ENCODE data around the gene NKX1-2. TPM values are rescaled to one million over a fixed set of nuclear protein-coding genes. Genes with fewer than 3 reads are reported as not detected.
A peak's percentile ranks its signal among the peaks of the same experiment; 100 is the strongest.

NKX1-2 gene
- total and polyA plus RNA-seq, 2 of the 8 experiments (the other 6 are each of a cell fraction or from before 2014, with no cell fraction given): 12.7 to 34.9 TPM

DNA sequence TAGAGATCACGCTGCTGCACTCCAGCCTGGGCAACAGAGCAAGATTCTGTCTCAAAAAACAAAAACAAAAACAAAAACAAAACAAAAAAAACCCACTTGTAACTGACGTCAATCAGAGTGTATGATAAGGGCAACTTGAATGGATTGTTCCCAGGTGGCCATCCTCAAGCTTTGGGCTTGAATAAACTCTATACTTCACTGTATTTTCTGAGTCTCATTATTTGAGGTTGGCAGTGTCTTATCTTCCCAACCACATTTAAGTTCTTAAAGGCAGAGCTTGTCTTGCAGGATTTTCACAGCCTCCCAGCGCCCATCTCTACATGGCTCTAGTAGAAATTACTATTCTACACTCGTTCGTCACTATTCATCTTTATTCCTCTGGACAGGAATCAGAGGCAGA, 26.0 kb downstream of the NKX1-2 start:
- 87% methylated on average over 5 of the region's 5 CpGs; no CpG with 5 or more reads in 1 of the 2 experiments for WGBS, 2 experiments (ENCODE audit: extremely low coverage in 1 of 2, insufficient coverage in 1 of 2, insufficient read length in 1 of 2, insufficient replicate concordance in 2 of 2, low coverage in 1 of 2, low lambda C conversion rate in 2 of 2, missing lambda C conversion rate in 1 of 2)
- Histone ChIP-seq H3K4me2 (ENCODE audit: insufficient read depth in 1 of 2, low read depth in 2 of 2, low read length in 2 of 2) (no peak overlapping the region), H3K79me2 (ENCODE audit: control insufficient read depth in 1 of 2, insufficient read depth in 2 of 2, low read length in 2 of 2) (no peaks in the 10 kb centered on the region), H3K9ac (replicated peaks in 1 of 4; ENCODE audit: extremely low read depth in 1 of 4, low read depth in 3 of 4, low read length in 3 of 4) (no peak overlapping the region), H4K91ac (replicated peaks; ENCODE audit: insufficient read length, low read length) (no peak overlapping the region), H4K8ac (ENCODE audit: extremely low read depth, insufficient read depth, low read length) (no peak overlapping the region), H2AFZ (ENCODE audit: low read length) (no peak overlapping the region), H2BK20ac (ENCODE audit: low read length) (no peak overlapping the region), H3K27ac (ENCODE audit: low read depth, low read length) (no peak overlapping the region), H3K27me3 (replicated peaks in 1 of 4; ENCODE audit: control insufficient read depth in 3 of 4, extremely low read depth in 1 of 4, insufficient read depth in 3 of 4, low read length in 3 of 4) (no peaks in the 10 kb centered on the region), H3K4ac (replicated peaks; ENCODE audit: insufficient read length, low read depth, low read length) (no peak overlapping the region), H3K18ac (ENCODE audit: extremely low read depth, low read length) (no peak overlapping the region), H2BK120ac (replicated peaks; ENCODE audit: low read depth, low read length) (no peak overlapping the region), H3K23ac (ENCODE audit: insufficient read length) (no peak overlapping the region), H4K20me1 (replicated peaks in 1 of 2; ENCODE audit: control insufficient read depth in 1 of 2, insufficient read depth in 2 of 2, low read length in 2 of 2) (no peaks in the 10 kb centered on the region), H3K36me3 (ENCODE audit: control insufficient read depth in 2 of 4, insufficient read depth in 4 of 4, low read length in 3 of 4) (no peaks in the 10 kb centered on the region), H2BK15ac (ENCODE audit: low read length) (0 out of 2 replicates have a peak overlapping the region, but pooled peaks have one; percentile 46), H3K14ac (ENCODE audit: insufficient read length) (no peak overlapping the region), H3K79me1 (ENCODE audit: low read depth, low read length) (no peaks in the 10 kb centered on the region), H3K9me3 (ENCODE audit: insufficient read depth in 2 of 2, low read depth in 1 of 2, low read length in 1 of 2) (no peaks in the 10 kb centered on the region), H3K4me1 (replicated peaks in 1 of 4; ENCODE audit: control insufficient read depth in 3 of 4, insufficient read depth in 4 of 4, low read length in 3 of 4) (peaks cover 0 to 5% (median 2%) of the 10 kb centered on the region in 4 experiments; a peak in 2 of 7 replicates), H3K56ac (replicated peaks; ENCODE audit: insufficient read length, low read depth, low read length) (no peak overlapping the region), H3K23me2 (ENCODE audit: low read depth, low read length) (no peaks in the 10 kb centered on the region; the same call in 1 of the 2 replicates), H2AK5ac (ENCODE audit: low read depth, low read length) (no peak overlapping the region), H4K5ac (ENCODE audit: insufficient read length, low read depth, low read length) (no peak overlapping the region), H3K4me3 (ENCODE audit: extremely low read depth in 1 of 4, insufficient read depth in 2 of 4, low read depth in 3 of 4, low read length in 4 of 4) (no peak overlapping the region), H2BK5ac (ENCODE audit: low read depth, low read length) (no peak overlapping the region), H2BK12ac (ENCODE audit: low read depth, low read length) (no peak overlapping the region)
- ChIA-PET POLR2A (ENCODE audit: partially characterized antibody) (no interaction called here), CTCF (ENCODE audit: partially characterized antibody) (interaction anchor here (1.1 to 1.6 kb wide), 3 partner anchors 37 to 321 kb away, joined by 3 read pairs; no protein-coding TSS in a partner anchor)
- FAIRE-seq (no peak), DNase-seq (ENCODE audit: low read depth in 1 of 2, low spot score in 2 of 2) (no peak)
- TF ChIP-seq HDAC2 (IDR thresholded peaks at IDR 0.05; ENCODE audit: borderline replicate concordance in 1 of 2, low read depth in 2 of 2, low read length in 2 of 2) (no peak), EGR1 (IDR thresholded peaks at IDR 0.05; ENCODE audit: borderline replicate concordance, low read depth, low read length) (no peak), HDAC6 (IDR thresholded peaks at IDR 0.05; ENCODE audit: low read depth, low read length) (no peak), MAFK (IDR thresholded peaks at IDR 0.05; ENCODE audit: low read depth, low read length) (no peak), USF2 (IDR thresholded peaks at IDR 0.05; ENCODE audit: low read length) (no peak), GTF2F1 (IDR thresholded peaks at IDR 0.05; ENCODE audit: borderline replicate concordance, low read depth, low read length) (no peak), FOSL1 (IDR thresholded peaks at IDR 0.05; ENCODE audit: insufficient read depth, low read depth, low read length) (no peak), SAP30 (IDR thresholded peaks at IDR 0.05; ENCODE audit: insufficient read depth, insufficient replicate concordance, low read length) (no peak), KDM5A (IDR thresholded peaks at IDR 0.05; ENCODE audit: low read length) (no peak), NANOG (IDR thresholded peaks at IDR 0.05; ENCODE audit: insufficient read depth, low read depth, low read length, poor library complexity, severe bottlenecking) (no peak), POLR2AphosphoS5 (IDR thresholded peaks at IDR 0.05; ENCODE audit: low read depth, low read length) (no peak)
- TF ChIP-seq, protein P1, sequence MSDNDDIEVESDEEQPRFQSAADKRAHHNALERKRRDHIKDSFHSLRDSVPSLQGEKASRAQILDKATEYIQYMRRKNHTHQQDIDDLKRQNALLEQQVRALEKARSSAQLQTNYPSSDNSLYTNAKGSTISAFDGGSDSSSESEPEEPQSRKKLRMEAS (IDR thresholded peaks at IDR 0.05): no peak

Data from H1 (cell line).